GM19467 (cell line): ENCODE results near the gene AVP.
"Not testable (repeated sequence)": the region's sequence is repeated elsewhere in the genome, so short reads cannot be mapped to it uniquely, and the experiment has no call there.

ENCODE experiments used
- ATAC-seq: cut with Tn5 transposase; IDR thresholded peaks from one replicate; pipeline ENCODE4 v1.9.1; 2021; ENCODE audit warnings: mild to moderate bottlenecking, moderate library complexity; ENCODE audit not compliant: unreplicated experiment

The AVP gene

GRCh38 chr20:3085571-3086072, 1.1 kb upstream of the AVP start:
- no peak for ATAC-seq

GRCh38 chr20:3084986-3085360, 449 bp upstream of the AVP start:
- ATAC-seq = no peak

GRCh38 chr20:3082955-3083952, 1.3 kb downstream of the AVP start:
- no peak for ATAC-seq

- ATAC-seq = no peak
Measured at GRCh38 chr20:3082306-3082951, 2.1 kb downstream of the AVP start.

- ATAC-seq = no peak
Measured at GRCh38 chr20:3081641-3082040, 2.9 kb downstream of the AVP start.

- no peak for ATAC-seq
Measured at GRCh38 chr20:3080939-3081388, 3.6 kb downstream of the AVP start.

- no peak for ATAC-seq
Measured at GRCh38 chr20:3077618-3078134, 6.8 kb downstream of the AVP start.

- ATAC-seq = not testable (repeated sequence)
Measured at GRCh38 chr20:3075315-3075714, 9.2 kb downstream of the AVP start.

GRCh38 chr20:3074812-3075211, 9.7 kb downstream of the AVP start:
- ATAC-seq = no peak

- ATAC-seq = not testable (repeated sequence)
Measured at GRCh38 chr20:3073251-3073643, 11.3 kb downstream of the AVP start.

- ATAC-seq = no peak
Measured at GRCh38 chr20:3072530-3073250, 11.8 kb downstream of the AVP start.

GRCh38 chr20:3071610-3072529, 12.7 kb downstream of the AVP start, which contains the start of gene OXT:
Gene OXT (plus strand): TSS chr20:3071620. CDS start chr20:3071656, 36 bp downstream.
- no peak for ATAC-seq

GRCh38 chr20:3071266-3071609, 13.3 kb downstream of the AVP start:
- ATAC-seq = no peak

GRCh38 chr20:3070725-3071124, 13.8 kb downstream of the AVP start:
- ATAC-seq = no peak

GRCh38 chr20:3068986-3069900, 15.3 kb downstream of the AVP start:
- ATAC-seq = no peak

GRCh38 chr20:3068075-3068474, 16.4 kb downstream of the AVP start:
- ATAC-seq = no peak

GRCh38 chr20:3067139-3068014, 17.1 kb downstream of the AVP start:
- ATAC-seq = no peak

- not testable (repeated sequence) for ATAC-seq
Measured at GRCh38 chr20:3064119-3064518, 20.4 kb downstream of the AVP start.
